Sigmoid colon (tissue), 4 donors: Measurements from ENCODE around the gene TEX12.

Source experiments
- POLR2AphosphoS5 ChIP-seq, 4 donors: sonication (generic); formaldehyde crosslinking; IDR thresholded peaks; one replicate each; pipeline ENCODE4 v1.6.1; 2017; ENCODE audit warnings: antibody characterized with exemption in 4 of 4
- TF ChIP-seq, protein P1 (sequence below), 4 experiments: fragments of 450-650 bp in 3 of 4; fragments of 200-600 bp in 1 of 4; IDR thresholded peaks; one replicate each; pipeline ENCODE4 v1.5.1; 2016 to 2019; ENCODE audit warnings: antibody characterized with exemption in 4 of 4, mild to moderate bottlenecking in 3 of 4, moderate library complexity in 2 of 4

DNA sequence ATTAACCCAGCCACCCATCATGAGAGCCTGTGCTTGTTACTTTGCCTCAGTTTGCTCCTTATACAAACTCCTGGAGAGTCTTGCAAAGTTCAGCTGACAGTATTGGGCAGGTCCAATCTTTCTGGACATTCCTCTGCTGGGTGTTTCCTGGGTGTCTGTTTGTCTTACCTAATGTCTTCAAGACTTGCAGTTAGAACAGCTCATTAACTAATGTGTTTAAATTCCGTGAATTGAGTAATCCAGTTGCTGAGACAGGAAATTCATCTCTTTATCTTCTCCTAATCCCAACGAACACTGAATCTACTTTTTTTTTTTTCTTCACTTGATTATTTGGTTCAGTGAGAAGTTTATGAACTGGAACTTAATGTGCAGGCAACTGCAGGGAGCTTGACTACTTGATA is 28.8 kb downstream of the TEX12 start:
- TF ChIP-seq, protein P1, sequence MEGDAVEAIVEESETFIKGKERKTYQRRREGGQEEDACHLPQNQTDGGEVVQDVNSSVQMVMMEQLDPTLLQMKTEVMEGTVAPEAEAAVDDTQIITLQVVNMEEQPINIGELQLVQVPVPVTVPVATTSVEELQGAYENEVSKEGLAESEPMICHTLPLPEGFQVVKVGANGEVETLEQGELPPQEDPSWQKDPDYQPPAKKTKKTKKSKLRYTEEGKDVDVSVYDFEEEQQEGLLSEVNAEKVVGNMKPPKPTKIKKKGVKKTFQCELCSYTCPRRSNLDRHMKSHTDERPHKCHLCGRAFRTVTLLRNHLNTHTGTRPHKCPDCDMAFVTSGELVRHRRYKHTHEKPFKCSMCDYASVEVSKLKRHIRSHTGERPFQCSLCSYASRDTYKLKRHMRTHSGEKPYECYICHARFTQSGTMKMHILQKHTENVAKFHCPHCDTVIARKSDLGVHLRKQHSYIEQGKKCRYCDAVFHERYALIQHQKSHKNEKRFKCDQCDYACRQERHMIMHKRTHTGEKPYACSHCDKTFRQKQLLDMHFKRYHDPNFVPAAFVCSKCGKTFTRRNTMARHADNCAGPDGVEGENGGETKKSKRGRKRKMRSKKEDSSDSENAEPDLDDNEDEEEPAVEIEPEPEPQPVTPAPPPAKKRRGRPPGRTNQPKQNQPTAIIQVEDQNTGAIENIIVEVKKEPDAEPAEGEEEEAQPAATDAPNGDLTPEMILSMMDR (IDR thresholded peaks at IDR 0.05), result no peak
- no peak for TF ChIP-seq POLR2AphosphoS5 (IDR thresholded peaks at IDR 0.05)
